Fibroblast of skin of left biceps (primary cell): Measurements from ENCODE around the gene LGALS7.
A peak's percentile ranks its signal among the peaks of the same experiment; 100 is the strongest.
"Not testable (repeated sequence)": the region's sequence is repeated elsewhere in the genome, so short reads cannot be mapped to it uniquely, and the experiment has no call there.

Experiments used
- DNase-seq, 2 experiments: peaks; one replicate each; pipeline ENCODE4 v3.0.0-alpha.2; 2013; ENCODE audit warnings: low read depth in 2 of 2

The LGALS7 gene

DNA sequence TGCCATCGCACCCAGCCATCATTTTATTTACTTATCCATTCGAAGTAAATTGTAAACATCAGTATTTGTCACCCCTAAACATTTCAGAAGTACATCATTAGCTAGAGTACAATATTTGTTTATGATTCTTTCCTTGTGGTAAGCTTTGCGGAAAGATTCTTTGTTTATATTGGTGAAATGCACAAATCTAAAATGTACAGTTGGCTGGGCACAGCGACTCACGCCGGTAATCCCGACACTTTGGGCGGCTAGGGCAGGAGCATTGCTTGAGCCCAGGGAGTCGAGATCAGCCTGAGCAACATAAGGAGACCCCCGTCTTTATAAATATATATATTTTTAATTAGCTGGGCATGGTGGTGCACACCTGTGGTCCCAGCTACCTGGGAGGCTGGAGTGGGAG is 25.8 kb upstream of the LGALS7 start:
- DNase-seq: no peak

DNA sequence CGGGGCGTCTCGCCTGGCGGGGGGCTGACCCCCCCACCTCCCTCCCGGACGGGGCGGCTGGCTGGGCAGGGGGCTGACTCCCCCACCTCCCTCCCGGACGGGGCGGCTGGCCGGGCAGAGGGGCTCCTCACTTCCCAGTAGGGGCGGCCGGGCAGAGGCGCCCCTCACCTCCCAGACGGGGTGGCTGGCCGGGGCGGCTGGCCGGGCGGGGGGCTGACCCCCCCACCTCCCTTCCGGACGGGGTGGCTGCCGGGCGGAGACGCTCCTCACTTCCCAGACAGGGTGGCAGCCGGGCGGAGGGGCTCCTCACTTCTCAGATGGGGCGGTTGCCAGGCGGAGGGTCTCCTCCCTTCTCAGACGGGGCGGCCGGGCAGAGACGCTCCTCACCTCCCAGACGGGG is 24.5 kb upstream of the LGALS7 start:
- not testable (repeated sequence) for DNase-seq

DNA sequence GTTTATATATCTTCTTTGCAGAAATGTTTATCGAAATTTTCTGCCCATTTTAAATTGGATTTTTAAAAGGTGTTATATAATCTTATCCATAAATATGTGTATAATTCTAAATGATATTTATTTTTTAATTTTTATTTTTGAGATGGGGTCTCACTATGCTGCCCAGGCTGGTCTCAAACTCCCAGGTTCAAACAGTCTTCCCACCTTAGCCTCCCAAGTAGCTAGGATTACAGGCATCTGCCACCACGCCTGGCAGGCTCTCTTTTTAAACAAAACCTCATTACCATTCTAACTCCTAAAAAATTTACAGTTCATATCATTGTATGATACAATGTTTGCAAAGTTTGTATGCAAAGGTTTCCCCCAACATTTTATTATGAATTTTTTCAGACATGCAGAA is 22.8 kb upstream of the LGALS7 start:
- no peak for DNase-seq

DNA sequence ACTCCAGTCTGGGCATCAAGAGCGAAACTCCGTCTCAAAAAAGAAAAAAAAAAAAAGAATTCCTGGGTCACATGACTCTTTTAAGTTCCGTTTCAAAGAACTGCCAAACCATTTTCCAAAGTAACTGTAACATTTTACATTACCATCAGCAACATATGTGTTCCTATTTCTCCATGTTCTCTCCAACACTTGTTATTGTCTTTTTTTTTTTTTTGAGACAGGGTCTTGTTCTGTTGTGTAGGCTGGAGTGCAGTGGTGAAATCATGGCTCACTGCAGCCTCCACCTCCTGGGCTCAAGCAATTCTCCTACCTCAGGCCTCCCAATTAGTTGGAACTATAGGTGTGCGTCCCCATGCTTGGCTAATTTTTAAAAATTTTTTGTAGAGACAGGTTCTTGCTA is 22.2 kb upstream of the LGALS7 start:
- DNase-seq: no peak

DNA sequence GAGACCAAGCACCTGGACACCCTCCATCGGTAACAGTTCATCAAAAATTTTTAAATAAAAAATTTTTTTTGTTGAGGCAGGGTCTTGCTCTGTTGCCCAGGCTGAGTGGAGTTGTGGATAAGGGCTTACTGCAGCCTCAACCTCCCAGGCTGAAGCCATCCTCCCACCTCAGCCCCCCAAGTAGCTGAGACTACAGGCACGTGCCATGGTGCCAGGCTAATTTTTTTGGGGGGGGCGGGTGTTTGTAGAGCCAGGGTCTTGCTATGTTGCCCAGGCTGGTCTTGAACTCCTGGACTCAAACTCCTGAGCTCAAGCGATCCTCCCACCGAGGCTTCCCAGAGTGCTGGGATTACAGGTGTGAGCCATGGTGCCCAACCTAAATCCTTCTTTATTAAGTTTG is 20.4 kb upstream of the LGALS7 start:
- DNase-seq: no peak

DNA sequence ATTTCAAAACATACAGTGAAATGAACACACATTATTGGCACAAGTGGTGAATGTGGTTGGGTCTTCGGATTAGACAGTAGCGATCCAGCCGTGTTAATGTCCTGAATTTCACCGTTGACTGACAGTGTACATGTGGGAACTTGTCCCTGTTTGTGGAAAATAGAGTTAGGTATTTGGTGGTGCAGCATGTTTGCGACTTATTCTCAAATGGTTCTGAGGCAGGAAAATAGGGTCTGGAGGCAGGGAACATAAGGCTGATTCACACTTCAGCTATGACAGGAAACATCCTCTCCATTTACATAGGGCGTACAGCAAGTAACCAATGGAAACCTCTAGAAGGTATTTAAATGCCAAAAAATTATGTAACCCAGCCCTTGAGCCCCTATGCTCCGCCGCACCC is 19.9 kb upstream of the LGALS7 start:
- DNase-seq: peak in 1 of 2 experiments; percentile 17

DNA sequence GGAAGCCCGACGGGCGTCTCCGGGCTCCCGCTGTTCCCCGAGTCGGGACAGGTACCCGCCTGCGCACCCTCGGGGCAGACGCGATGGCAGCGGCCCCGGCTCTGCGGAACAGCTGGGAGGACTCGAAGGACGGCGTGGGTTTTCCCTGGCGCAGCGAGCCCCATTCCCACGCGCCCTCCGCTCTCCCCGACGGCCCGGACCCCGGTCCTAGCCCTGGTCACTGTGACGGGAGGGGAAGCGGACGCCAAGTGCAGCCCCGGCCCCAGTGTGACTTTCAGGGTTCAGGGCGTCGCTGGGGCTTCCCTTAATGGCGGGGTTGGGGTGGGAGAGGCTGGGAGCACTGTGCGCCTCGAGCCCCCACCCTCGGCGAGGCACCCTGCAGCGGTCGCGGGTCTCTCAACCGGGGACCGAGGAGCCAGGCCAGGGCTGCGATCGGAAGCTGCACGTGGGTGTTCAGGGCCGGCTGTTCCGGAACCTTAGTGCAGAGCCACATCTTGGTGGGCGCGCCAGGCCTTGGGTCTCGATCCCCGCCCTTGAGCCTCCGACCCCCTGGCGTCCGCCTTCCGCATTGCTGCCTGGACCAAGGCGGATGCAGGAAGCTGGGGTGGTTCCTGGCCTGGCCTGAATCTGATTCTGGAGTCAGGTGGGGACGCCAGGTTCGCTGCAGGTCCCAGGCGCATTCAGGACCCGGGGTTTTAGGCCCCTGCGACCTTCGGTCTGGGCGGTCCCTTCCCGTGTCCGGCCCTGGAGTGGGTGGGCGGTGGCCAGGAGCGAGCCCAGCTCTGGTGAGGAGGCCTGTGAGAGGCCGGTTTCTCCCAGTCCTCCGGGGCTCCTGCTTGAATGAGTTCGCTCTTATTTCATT is 19.2 kb upstream of the LGALS7 start:
- no peak for DNase-seq

DNA sequence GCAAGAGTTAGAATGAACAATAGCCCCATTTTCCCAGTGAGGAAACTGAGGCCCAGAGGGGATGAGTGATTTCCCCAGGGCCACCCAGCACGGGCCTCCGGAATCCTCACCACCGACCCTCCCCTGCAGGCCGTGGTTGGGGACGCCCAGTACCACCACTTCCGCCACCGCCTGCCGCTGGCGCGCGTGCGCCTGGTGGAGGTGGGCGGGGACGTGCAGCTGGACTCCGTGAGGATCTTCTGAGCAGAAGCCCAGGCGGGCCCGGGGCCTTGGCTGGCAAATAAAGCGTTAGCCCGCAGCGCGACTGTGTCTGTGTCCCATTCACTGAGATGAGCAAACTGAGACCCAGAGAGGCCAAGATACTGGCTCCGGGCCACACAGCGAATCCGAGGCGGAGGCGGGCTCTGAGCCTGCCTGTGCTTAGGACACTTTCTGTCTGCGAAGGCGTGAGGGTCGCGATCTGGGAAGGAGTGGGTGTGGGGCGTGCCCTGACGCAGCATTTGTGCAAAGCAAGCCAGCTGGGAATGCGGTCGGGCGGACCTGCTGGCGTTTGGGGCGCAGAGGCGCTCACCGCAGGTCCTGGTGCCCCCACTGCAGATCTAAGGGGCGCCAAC is 18.2 kb upstream of the LGALS7 start:
- not testable (repeated sequence) for DNase-seq

DNA sequence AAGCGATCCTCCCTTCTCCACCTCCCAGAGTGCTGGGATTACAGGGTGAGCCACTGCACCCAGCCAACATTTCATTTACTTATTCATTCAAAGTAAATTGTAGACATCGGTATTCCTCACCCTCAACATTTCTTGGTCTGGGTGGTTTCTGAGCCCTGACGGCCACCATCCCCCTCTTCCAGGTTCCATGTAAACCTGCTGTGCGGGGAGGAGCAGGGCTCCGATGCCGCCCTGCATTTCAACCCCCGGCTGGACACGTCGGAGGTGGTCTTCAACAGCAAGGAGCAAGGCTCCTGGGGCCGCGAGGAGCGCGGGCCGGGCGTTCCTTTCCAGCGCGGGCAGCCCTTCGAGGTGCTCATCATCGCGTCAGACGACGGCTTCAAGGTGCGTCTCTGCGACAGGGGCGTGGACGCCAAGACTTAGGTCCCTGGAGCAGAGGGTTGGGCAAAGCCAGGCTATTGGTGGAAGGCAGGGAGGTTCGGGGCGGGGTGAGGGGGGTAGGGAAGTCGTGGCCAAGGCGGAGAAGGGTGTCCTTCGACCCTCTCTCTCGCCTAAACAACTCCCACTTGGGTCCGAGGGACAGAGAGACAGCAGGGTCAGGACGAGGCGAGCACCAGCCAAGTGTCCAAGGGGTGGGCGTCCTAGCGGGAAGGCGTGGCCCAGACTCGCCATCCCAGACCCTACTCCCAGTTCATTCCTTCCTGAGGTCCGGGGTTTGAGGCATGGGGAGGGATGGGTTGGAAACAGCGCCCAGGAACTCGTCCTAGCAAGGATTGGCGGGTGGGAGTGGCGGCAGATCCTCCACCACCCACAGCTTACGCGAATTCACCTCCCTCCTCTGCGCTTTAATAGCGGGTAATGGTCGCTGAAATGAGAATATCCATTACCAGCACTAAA is 17.4 kb upstream of the LGALS7 start:
- DNase-seq: not testable (repeated sequence)

DNA sequence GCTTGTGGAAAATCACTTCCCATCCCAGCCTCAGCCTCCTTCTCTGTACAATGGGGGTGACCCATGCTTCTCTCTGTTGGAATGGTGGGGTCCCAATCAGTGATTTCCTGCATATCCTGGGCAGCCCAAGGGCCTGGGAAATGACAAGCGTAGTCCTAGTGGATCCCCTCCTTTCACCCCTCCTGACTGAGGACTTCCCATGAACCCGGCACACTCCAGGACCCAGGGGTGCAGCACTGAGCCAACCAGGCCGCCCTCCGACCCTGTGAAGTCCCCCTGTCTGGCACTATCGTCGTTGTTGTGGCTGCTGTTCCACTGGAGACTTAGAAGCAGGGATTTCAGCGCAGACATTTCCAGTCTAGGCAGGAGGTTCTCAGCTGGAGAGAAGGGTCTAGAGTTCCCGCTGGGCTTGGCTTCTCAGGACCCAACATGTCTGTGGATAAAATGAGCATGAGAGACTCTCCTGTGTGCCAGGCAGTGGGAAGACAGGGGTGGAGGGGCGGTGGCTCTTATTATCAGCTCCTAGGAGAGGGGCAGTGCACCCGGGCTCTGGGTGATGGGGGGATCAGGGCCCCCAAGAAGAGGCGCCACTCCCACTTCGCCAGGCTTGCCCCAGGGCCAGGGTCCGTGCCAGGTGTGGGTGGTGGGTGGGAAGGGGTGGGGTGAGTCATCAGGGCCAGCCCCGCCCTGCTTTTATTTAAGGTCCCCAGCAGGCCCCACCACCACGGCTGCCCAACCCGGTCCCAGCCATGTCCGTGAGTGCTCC is 15.3 kb upstream of the LGALS7 start, which contains the start of gene LGALS7B:
TSS of gene LGALS7B (plus strand) at position 723 of the 766 bp plus-strand sequence. CDS start at position 750, 27 bp downstream.
- DNase-seq: no peak

DNA sequence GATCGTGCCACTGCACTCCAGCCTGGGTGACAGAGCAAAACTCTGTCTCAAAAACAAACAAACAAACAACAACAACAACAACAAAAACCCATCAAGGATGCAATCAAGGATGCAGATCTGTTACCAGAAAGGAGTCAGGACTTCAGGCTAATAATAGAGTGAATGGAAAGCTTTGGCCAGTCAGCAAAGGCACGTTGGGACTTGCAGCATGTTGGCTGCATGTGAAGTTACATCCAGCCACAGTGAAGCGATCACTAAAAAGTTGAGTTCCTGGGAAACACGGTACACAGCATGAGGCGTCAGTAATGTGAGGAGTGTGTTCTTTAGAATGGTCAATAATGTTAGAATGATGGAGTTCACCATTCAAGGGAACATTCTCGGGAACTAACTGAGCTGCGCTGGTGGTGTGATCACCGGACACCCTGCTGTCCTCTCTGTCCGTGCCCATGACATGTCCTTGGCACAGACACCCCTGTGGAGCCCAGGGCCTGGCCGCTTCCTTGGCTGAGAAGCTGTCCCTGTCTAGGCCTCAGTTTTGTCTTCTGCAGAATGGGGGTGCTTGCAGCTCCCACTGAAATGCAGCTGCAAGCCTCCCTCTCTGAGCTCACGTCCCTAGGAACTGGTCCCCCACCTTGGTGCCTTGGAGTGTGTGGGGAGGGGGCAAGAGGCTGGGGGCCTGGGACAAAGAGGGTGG is 13.4 kb upstream of the LGALS7 start:
- no peak for DNase-seq

DNA sequence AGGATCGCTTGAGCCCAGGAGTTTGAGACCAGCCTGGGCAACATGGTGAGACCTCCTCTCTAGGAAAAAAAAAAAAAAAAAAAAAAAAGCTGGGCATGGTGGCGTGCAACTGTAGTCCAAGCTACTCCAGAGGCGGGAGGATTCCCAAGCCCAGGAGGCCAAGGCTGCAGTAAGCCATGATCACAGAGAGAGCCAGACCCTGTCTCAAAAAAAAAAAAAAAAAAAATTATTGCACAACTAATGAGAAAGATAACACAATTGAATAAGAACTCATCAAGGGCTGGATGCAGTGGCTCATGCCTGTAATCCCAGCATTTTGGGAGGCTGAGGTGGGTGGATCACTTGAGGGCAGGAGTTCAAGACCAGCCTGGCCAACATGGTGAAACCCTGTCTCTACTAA is 12.7 kb upstream of the LGALS7 start:
- DNase-seq: not testable (repeated sequence)

DNA sequence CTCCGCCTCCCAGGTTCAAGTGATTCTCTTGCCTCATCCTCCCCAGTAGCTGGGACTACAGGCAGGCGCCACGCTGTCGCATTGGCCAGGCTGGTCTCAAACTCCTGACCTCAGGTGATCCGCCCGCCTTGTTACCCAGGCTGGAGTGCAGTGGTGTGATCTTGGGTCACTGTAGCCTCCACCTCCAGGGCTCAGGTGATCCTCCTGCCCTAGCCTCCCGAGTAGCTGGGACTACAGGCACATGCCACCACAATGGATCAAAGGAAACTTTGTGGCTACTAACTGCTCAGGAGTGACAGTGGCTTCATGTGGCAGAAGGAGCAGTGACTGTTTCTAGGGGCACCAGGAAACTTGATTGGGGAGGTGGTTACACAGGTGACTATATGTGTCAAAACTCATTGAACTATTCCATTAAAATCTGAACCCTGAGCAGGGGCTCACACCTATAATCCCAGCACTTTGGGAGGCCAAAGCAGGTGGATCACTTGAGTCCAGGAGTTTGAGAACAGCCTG is 11.9 kb upstream of the LGALS7 start:
- no peak for DNase-seq

DNA sequence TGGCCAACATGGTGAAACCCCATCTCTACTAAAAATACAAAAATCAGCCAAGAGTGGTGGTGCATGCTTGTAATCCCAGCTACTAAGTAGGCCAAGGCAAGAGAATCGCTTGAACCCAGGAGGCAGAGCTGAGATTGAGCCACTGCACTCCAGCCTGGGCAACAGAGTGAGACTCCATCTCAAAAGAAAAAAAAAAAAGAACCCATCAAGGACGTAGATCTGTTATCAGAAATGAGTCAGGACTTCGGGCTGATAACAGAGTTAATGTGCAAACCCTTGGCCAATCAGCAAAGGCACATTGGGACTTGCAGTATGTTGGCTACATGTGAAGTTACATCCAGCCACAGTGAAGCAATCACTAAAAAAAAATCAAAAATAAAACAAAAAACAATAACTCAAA is 10.9 kb upstream of the LGALS7 start:
- DNase-seq: no peak

DNA sequence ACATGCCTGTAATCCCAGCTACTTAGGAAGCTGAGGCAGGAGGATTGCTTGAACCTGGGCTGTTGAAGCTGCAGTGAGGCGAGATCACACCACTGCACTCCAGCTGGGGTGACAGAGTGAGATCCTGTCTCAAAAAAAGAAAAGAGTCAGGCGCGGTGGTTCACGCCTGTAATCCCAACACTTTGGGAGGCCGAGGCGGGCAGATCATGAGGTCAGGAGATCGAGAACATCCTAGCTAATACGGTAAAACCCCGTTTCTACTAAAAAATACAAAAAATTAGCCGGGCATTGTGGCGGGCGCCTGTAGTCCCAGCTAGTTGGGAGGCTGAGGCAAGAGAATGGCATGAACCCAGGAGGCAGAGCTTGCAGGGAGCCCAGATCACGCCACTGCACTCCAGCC is 8.9 kb upstream of the LGALS7 start:
- DNase-seq: not testable (repeated sequence)

DNA sequence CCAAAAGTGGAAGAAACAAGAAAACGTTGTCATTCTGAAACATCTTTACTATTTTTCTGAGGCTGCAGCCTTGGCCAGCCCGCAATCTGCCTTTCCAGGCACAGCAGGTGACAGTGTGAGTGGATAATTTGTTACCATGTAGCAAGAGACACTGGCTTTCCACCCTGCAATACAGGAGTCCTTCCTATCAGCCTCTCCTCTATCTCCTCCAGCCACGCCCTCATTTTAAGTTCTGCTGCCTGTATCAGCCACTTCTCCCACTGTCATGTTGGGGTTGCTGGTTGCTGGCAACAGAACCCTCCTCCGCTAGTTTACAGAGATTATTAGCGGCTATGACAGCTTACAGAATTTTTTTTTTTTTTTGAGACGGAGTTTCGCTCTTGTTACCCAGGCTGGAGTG is 7.7 kb upstream of the LGALS7 start:
- no peak for DNase-seq

DNA sequence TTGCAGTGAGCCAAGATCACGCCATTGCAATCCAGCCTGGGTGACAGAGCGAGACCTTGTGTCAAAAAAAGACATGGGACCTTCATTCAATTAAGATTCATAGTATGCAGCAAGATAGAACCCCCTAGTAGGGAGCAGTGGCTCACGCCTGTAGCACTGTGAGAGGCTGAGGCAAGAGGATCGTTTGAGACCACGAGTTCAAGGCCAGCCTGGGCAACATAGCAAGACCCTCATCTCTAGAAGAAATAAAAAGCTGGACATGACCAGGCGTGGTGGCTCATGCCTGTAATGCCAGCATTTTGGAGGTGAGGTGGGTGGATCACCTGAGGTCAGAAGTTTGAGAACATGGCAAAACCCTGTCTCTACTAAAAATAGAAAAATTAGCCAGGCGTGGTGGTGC is 7.1 kb upstream of the LGALS7 start:
- DNase-seq: no peak

DNA sequence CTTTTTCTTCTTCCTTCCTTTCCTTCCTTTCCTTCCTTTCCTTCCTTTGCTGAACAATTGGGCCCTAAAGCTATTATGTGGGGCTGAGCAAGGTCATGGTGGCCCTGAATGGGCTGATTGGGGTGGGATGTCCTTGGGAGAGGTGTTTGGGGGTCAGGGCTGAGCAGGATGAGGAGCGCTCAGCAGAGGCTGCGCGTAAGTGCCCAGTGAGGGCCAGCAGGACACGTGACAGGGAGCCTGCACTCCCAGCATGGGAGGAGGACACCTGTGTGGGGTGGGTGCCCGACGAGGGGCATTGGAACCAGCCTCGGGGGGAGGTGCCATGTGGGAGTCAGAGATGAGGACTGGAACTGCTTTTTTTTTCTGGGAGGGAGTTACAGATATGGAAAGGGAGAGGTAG is 5.4 kb upstream of the LGALS7 start:
- no peak for DNase-seq

DNA sequence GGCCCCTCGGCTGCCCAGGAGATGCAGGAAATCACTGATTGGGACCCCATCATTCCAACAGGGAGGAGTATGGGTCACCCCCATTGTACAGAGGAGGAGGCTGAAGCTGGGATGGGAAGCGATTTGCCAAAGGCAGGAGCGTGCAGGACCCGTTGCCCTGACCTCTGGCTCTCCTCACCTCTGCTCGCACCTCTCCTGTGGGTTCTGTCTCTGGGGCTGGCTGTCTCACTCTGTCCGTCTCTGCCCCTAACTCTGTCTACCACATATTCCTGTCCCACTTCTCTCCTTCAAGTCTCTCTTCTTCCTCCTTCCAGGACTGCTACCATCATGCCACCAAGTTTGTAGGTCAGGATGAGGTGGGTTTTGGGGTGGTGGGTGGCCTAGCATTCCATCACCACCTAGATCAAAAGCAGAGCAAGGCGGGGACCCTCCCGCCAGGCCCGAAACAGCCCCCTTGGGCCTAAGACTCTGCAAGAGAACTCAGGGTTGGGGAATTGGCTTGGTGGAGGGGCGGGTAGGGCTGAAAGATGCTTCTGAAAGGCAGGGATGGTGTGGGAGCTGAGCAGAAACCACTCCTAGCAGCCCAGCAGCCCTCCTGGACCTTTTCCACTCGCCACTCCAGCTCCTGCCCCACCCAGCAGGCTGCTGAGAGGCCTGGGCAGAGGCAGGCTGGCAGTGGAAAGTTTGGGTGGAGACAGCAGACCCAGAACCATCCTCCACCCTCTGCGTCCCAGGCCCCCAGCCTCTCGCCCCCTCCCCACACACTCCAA is 1.0 kb upstream of the LGALS7 start:
- no peak for DNase-seq

DNA sequence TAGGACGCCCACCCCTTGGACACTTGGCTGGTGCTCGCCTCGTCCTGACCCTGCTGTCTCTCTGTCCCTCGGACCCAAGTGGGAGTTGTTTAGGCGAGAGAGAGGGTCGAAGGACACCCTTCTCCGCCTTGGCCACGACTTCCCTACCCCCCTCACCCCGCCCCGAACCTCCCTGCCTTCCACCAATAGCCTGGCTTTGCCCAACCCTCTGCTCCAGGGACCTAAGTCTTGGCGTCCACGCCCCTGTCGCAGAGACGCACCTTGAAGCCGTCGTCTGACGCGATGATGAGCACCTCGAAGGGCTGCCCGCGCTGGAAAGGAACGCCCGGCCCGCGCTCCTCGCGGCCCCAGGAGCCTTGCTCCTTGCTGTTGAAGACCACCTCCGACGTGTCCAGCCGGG is 1.7 kb downstream of the LGALS7 start:
- not testable (repeated sequence) for DNase-seq
